22Rv1 (cell line): ENCODE data around the gene SNORC.

Source experiments
- ZFX ChIP-seq: fragments of 450-650 bp; IDR thresholded peaks from 2 replicates; pipeline ENCODE4 v1.6.1; 2017; ENCODE audit warnings: antibody characterized with exemption, borderline replicate concordance
- TF ChIP-seq, protein P1 (sequence below): fragments of 450-650 bp; IDR thresholded peaks from 2 replicates; pipeline ENCODE4 v1.5.1; 2017; ENCODE audit warnings: mild to moderate bottlenecking

DNA sequence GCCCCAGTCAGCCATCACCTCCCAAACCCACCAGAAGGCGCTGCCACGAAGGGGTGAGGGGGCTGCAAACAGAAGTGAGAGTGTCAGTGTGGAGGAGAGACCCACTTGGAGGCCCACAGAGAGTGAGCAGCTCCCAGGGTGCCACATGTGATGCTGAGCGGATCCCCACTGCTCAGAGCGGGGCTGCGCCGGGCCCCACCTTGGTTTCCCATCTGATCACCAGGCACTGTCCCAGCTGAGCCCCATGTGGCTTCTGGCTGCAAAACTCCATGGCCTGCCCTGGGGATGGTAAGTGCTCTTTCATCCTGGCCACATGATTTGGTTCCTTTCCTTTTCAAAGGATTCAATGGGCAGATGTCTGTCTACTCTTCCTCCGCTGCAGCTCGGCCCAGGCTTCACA lies 23.8 kb downstream of the SNORC start:
- TF ChIP-seq, protein P1, sequence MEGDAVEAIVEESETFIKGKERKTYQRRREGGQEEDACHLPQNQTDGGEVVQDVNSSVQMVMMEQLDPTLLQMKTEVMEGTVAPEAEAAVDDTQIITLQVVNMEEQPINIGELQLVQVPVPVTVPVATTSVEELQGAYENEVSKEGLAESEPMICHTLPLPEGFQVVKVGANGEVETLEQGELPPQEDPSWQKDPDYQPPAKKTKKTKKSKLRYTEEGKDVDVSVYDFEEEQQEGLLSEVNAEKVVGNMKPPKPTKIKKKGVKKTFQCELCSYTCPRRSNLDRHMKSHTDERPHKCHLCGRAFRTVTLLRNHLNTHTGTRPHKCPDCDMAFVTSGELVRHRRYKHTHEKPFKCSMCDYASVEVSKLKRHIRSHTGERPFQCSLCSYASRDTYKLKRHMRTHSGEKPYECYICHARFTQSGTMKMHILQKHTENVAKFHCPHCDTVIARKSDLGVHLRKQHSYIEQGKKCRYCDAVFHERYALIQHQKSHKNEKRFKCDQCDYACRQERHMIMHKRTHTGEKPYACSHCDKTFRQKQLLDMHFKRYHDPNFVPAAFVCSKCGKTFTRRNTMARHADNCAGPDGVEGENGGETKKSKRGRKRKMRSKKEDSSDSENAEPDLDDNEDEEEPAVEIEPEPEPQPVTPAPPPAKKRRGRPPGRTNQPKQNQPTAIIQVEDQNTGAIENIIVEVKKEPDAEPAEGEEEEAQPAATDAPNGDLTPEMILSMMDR: no peak
- TF ChIP-seq ZFX: no peak
